ENCODE measurements around the gene CASZ1. TPM values are rescaled to one million over a fixed set of nuclear protein-coding genes. Genes with fewer than 3 reads are reported as not detected.
A peak's percentile ranks its signal among the peaks of the same experiment; 100 is the strongest.

The CASZ1 gene
- total and polyA plus RNA-seq, 9 of the 15 experiments (the other 6 are each of a cell fraction or from before 2014, with no cell fraction given), result 0.01 to 4.0 (median 0.76) TPM; not detected in 1

DNA sequence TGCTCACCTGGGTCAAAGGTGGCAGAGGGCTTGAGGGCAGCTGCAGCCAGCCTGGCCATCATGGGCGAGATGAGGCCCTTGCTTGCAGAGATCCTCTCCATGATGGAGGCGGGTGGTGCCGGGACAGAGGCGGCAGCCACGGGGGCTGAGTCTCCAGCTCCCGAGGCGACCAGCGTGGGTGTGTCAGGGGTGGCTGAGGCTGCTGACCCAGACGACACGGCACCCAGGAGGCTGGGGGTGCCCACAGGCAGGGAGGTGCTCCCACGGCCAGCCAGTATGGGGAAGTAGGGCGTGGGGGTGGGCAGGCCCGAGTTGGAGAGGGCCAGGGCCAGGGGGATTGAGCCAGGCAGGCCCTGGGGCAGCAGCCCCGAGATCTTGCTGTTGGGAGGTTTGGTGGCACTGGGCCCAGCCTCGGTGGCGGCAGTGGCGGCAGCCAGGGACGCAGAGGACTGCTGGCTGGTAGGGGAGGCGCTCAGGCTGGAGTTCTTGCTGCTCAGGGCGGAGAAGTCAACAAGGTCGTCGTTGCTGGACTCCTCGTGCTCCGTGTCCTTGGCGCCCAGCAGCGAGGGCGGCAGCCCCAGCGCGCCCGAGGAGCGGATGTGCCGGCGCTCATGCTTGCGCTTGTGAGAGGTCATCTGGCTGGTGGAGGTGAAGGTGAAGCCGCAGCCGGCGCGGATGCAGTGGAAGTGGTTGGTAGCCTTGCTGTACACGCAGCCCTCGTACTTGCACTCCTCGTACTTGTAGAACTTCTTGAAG is 142.9 kb downstream of the CASZ1 start (continued):
- TF ChIP-seq RFX5 (IDR thresholded peaks at IDR 0.05; ENCODE audit: low read depth, low read length), result no peak
- TF ChIP-seq SAFB (IDR thresholded peaks at IDR 0.05; ENCODE audit: borderline replicate concordance, low read depth, low read length), result no peak
- TF ChIP-seq, protein P1, sequence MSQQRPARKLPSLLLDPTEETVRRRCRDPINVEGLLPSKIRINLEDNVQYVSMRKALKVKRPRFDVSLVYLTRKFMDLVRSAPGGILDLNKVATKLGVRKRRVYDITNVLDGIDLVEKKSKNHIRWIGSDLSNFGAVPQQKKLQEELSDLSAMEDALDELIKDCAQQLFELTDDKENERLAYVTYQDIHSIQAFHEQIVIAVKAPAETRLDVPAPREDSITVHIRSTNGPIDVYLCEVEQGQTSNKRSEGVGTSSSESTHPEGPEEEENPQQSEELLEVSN (IDR thresholded peaks at IDR 0.05; ENCODE audit: borderline replicate concordance in 1 of 2, extremely low read depth in 1 of 2, insufficient read depth in 1 of 2, insufficient read length in 1 of 2, low read depth in 1 of 2, low read length in 1 of 2, poor library complexity in 1 of 2, severe bottlenecking in 1 of 2), result peak in 1 of 2 experiments; percentile 75
- TF ChIP-seq, protein P2, sequence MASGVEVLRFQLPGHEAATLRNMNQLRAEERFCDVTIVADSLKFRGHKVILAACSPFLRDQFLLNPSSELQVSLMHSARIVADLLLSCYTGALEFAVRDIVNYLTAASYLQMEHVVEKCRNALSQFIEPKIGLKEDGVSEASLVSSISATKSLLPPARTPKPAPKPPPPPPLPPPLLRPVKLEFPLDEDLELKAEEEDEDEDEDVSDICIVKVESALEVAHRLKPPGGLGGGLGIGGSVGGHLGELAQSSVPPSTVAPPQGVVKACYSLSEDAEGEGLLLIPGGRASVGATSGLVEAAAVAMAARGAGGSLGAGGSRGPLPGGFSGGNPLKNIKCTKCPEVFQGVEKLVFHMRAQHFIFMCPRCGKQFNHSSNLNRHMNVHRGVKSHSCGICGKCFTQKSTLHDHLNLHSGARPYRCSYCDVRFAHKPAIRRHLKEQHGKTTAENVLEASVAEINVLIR (CRISPR knock-in tag; IDR thresholded peaks at IDR 0.05), result no peak
- TF ChIP-seq, protein P3, sequence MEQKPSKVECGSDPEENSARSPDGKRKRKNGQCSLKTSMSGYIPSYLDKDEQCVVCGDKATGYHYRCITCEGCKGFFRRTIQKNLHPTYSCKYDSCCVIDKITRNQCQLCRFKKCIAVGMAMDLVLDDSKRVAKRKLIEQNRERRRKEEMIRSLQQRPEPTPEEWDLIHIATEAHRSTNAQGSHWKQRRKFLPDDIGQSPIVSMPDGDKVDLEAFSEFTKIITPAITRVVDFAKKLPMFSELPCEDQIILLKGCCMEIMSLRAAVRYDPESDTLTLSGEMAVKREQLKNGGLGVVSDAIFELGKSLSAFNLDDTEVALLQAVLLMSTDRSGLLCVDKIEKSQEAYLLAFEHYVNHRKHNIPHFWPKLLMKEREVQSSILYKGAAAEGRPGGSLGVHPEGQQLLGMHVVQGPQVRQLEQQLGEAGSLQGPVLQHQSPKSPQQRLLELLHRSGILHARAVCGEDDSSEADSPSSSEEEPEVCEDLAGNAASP (IDR thresholded peaks at IDR 0.05), result no peak
- no peak for TF ChIP-seq ZNF696 (CRISPR knock-in tag; conservative IDR thresholded peaks at IDR 0.05)
- TF ChIP-seq NR2F6 (CRISPR knock-in tag; IDR thresholded peaks at IDR 0.05), result no peak
- TF ChIP-seq ZNF263 (CRISPR knock-in tag; IDR thresholded peaks at IDR 0.05; ENCODE audit: borderline replicate concordance), result 0 out of 2 replicates have a peak, but pooled peaks have one; percentile 17
- no peak for TF ChIP-seq ZSCAN29 (IDR thresholded peaks at IDR 0.05)
